ENCODE data around the gene TMEM33. TPM values are rescaled to one million over a fixed set of nuclear protein-coding genes. Genes with fewer than 3 reads are reported as not detected.
A peak's percentile ranks its signal among the peaks of the same experiment; 100 is the strongest.

Gene TMEM33
- total RNA-seq, 1 experiment from 2014 or later = 163 TPM

GRCh38 chr4:41930139-41930831 is 4.9 kb upstream of the TMEM33 start:
- H3K79me2 ChIP-seq (ENCODE audit: low read length) = peaks cover 3% of the 10 kb centered on the region
- H3K4me3 ChIP-seq (ENCODE audit: low read length) = no peak overlapping the region
- no peaks in the 10 kb centered on the region for H3K9me3 ChIP-seq (ENCODE audit: low read length)
- peaks cover 14% of the 10 kb centered on the region for H3K4me1 ChIP-seq (ENCODE audit: low read length)
- no peaks in the 10 kb centered on the region for H3K36me3 ChIP-seq (ENCODE audit: insufficient read depth, low read length)
- H4K20me1 ChIP-seq (ENCODE audit: insufficient read depth, low read depth, low read length) = no peaks in the 10 kb centered on the region
- no peak overlapping the region for H3K9ac ChIP-seq (ENCODE audit: low read length)
- H3K9me2 ChIP-seq (replicated peaks; ENCODE audit: insufficient read depth, low read length) = peaks cover 7% of the 10 kb centered on the region; the same call in 1 of the 2 replicates
- H3K27ac ChIP-seq (ENCODE audit: low read length) = no peak overlapping the region
- H2AFZ ChIP-seq (ENCODE audit: low read length) = no peak overlapping the region
- H3K27me3 ChIP-seq (ENCODE audit: low read length) = no peaks in the 10 kb centered on the region
- peak; percentile 19 for DNase-seq
- H3K4me2 ChIP-seq (ENCODE audit: low read depth, low read length, poor library complexity, severe bottlenecking) = no peak overlapping the region

GRCh38 chr4:41932988-41933387 is 2.2 kb upstream of the TMEM33 start:
- H3K27me3 ChIP-seq (ENCODE audit: low read length) = no peaks in the 10 kb centered on the region
- H3K9ac ChIP-seq (ENCODE audit: low read length) = no peak overlapping the region
- H3K4me1 ChIP-seq (ENCODE audit: low read length) = peaks cover 35% of the 10 kb centered on the region
- no peak overlapping the region for H3K4me3 ChIP-seq (ENCODE audit: low read length)
- H4K20me1 ChIP-seq (ENCODE audit: insufficient read depth, low read depth, low read length) = peaks cover 6% of the 10 kb centered on the region; the same call in 1 of the 2 replicates
- no peak overlapping the region for H3K4me2 ChIP-seq (ENCODE audit: low read depth, low read length, poor library complexity, severe bottlenecking)
- H3K79me2 ChIP-seq (ENCODE audit: low read length) = peaks cover 30% of the 10 kb centered on the region
- H3K36me3 ChIP-seq (ENCODE audit: insufficient read depth, low read length) = peaks cover 12% of the 10 kb centered on the region
- H2AFZ ChIP-seq (ENCODE audit: low read length) = no peak overlapping the region
- peaks cover 7% of the 10 kb centered on the region; the same call in 1 of the 2 replicates for H3K9me2 ChIP-seq (replicated peaks; ENCODE audit: insufficient read depth, low read length)
- no peak for DNase-seq
- H3K9me3 ChIP-seq (ENCODE audit: low read length) = no peaks in the 10 kb centered on the region
- H3K27ac ChIP-seq (ENCODE audit: low read length) = no peak overlapping the region

GRCh38 chr4:41933997-41934503 is 1.2 kb upstream of the TMEM33 start:
- Histone ChIP-seq H3K4me3 (ENCODE audit: low read length) (peak overlapping the region; percentile 99; the same call in 1 of the 2 replicates), H3K9ac (ENCODE audit: low read length) (no peak overlapping the region), H3K4me2 (ENCODE audit: low read depth, low read length, poor library complexity, severe bottlenecking) (peak overlapping the region; percentile 98)

GRCh38 chr4:41934514-41934900 is 722 bp upstream of the TMEM33 start:
- Histone ChIP-seq H3K4me2 (ENCODE audit: low read depth, low read length, poor library complexity, severe bottlenecking) (peak overlapping the region; percentile 98), H3K4me3 (ENCODE audit: low read length) (peak overlapping the region; percentile 99), H3K27ac (ENCODE audit: low read length) (no peak overlapping the region), H2AFZ (ENCODE audit: low read length) (peak overlapping the region; percentile 96), H3K9me3 (ENCODE audit: low read length) (no peaks in the 10 kb centered on the region), H3K79me2 (ENCODE audit: low read length) (peaks cover 46% of the 10 kb centered on the region), H3K4me1 (ENCODE audit: low read length) (peaks cover 43% of the 10 kb centered on the region), H3K9me2 (replicated peaks; ENCODE audit: insufficient read depth, low read length) (peaks cover 7% of the 10 kb centered on the region; the same call in 1 of the 2 replicates), H3K36me3 (ENCODE audit: insufficient read depth, low read length) (peaks cover 26% of the 10 kb centered on the region), H4K20me1 (ENCODE audit: insufficient read depth, low read depth, low read length) (peaks cover 6% of the 10 kb centered on the region; the same call in 1 of the 2 replicates), H3K9ac (ENCODE audit: low read length) (0 out of 2 replicates have a peak overlapping the region, but pooled peaks have one; percentile 18), H3K27me3 (ENCODE audit: low read length) (no peaks in the 10 kb centered on the region)
- DNase-seq = no peak

More at GRCh38 chr4:41933997-41934503, 1.2 kb upstream of the TMEM33 start:
- H2AFZ ChIP-seq (ENCODE audit: low read length) = peak overlapping the region; percentile 96; the same call in 1 of the 2 replicates
- H3K36me3 ChIP-seq (ENCODE audit: insufficient read depth, low read length) = peaks cover 21% of the 10 kb centered on the region
- H4K20me1 ChIP-seq (ENCODE audit: insufficient read depth, low read depth, low read length) = peaks cover 6% of the 10 kb centered on the region; the same call in 1 of the 2 replicates
- no peaks in the 10 kb centered on the region for H3K9me3 ChIP-seq (ENCODE audit: low read length)
- DNase-seq = no peak
- no peaks in the 10 kb centered on the region for H3K27me3 ChIP-seq (ENCODE audit: low read length)
- no peak overlapping the region for H3K27ac ChIP-seq (ENCODE audit: low read length)
- H3K9me2 ChIP-seq (replicated peaks; ENCODE audit: insufficient read depth, low read length) = peaks cover 7% of the 10 kb centered on the region; the same call in 1 of the 2 replicates
- H3K79me2 ChIP-seq (ENCODE audit: low read length) = peaks cover 41% of the 10 kb centered on the region
- peaks cover 42% of the 10 kb centered on the region for H3K4me1 ChIP-seq (ENCODE audit: low read length)

- H3K36me3 ChIP-seq (ENCODE audit: insufficient read depth, low read length) = peaks cover 34% of the 10 kb centered on the region
- no peaks in the 10 kb centered on the region for H3K27me3 ChIP-seq (ENCODE audit: low read length)
- peaks cover 7% of the 10 kb centered on the region; the same call in 1 of the 2 replicates for H3K9me2 ChIP-seq (replicated peaks; ENCODE audit: insufficient read depth, low read length)
- peak overlapping the region; percentile 99 for H3K4me3 ChIP-seq (ENCODE audit: low read length)
- H4K20me1 ChIP-seq (ENCODE audit: insufficient read depth, low read depth, low read length) = peaks cover 6% of the 10 kb centered on the region; the same call in 1 of the 2 replicates
- peak overlapping the region; percentile 96; the same call in 1 of the 2 replicates for H2AFZ ChIP-seq (ENCODE audit: low read length)
- no peaks in the 10 kb centered on the region for H3K9me3 ChIP-seq (ENCODE audit: low read length)
- peak overlapping the region; percentile 98 for H3K4me2 ChIP-seq (ENCODE audit: low read depth, low read length, poor library complexity, severe bottlenecking)
- H3K4me1 ChIP-seq (ENCODE audit: low read length) = peaks cover 46% of the 10 kb centered on the region
- peaks cover 55% of the 10 kb centered on the region for H3K79me2 ChIP-seq (ENCODE audit: low read length)
- DNase-seq = peak; percentile 77
- peak overlapping the region; percentile 99 for H3K9ac ChIP-seq (ENCODE audit: low read length)
- H3K27ac ChIP-seq (ENCODE audit: low read length) = peak overlapping the region; percentile 61; the same call in 1 of the 2 replicates
These were observed 408 bp downstream of the TMEM33 start for GRCh38 chr4:41935652-41936021.

- Histone ChIP-seq H3K27me3 (ENCODE audit: low read length) (no peaks in the 10 kb centered on the region), H4K20me1 (ENCODE audit: insufficient read depth, low read depth, low read length) (peaks cover 12% of the 10 kb centered on the region), H3K4me2 (ENCODE audit: low read depth, low read length, poor library complexity, severe bottlenecking) (no peak overlapping the region), H3K27ac (ENCODE audit: low read length) (no peak overlapping the region), H3K9ac (ENCODE audit: low read length) (no peak overlapping the region), H3K79me2 (ENCODE audit: low read length) (peaks cover 89% of the 10 kb centered on the region), H3K36me3 (ENCODE audit: insufficient read depth, low read length) (peaks cover 60% of the 10 kb centered on the region), H3K9me2 (replicated peaks; ENCODE audit: insufficient read depth, low read length) (peaks cover 5% of the 10 kb centered on the region; the same call in 1 of the 2 replicates), H3K4me3 (ENCODE audit: low read length) (no peak overlapping the region), H3K4me1 (ENCODE audit: low read length) (peaks cover 43% of the 10 kb centered on the region), H3K9me3 (ENCODE audit: low read length) (no peaks in the 10 kb centered on the region), H2AFZ (ENCODE audit: low read length) (no peak overlapping the region)
- DNase-seq = no peak
These were observed 3.9 kb downstream of the TMEM33 start for GRCh38 chr4:41939016-41939626.

GRCh38 chr4:41940834-41941233 is 5.6 kb downstream of the TMEM33 start:
- H3K4me2 ChIP-seq (ENCODE audit: low read depth, low read length, poor library complexity, severe bottlenecking) = no peak overlapping the region
- H3K9me3 ChIP-seq (ENCODE audit: low read length) = no peaks in the 10 kb centered on the region
- DNase-seq = no peak
- no peaks in the 10 kb centered on the region for H3K9me2 ChIP-seq (replicated peaks; ENCODE audit: insufficient read depth, low read length)
- H3K27ac ChIP-seq (ENCODE audit: low read length) = no peak overlapping the region
- peaks cover 93% of the 10 kb centered on the region for H3K79me2 ChIP-seq (ENCODE audit: low read length)
- H4K20me1 ChIP-seq (ENCODE audit: insufficient read depth, low read depth, low read length) = peaks cover 12% of the 10 kb centered on the region
- no peak overlapping the region for H3K4me3 ChIP-seq (ENCODE audit: low read length)
- H3K27me3 ChIP-seq (ENCODE audit: low read length) = no peaks in the 10 kb centered on the region
- H2AFZ ChIP-seq (ENCODE audit: low read length) = no peak overlapping the region
- peaks cover 37% of the 10 kb centered on the region for H3K4me1 ChIP-seq (ENCODE audit: low read length)
- peaks cover 72% of the 10 kb centered on the region for H3K36me3 ChIP-seq (ENCODE audit: insufficient read depth, low read length)
- no peak overlapping the region for H3K9ac ChIP-seq (ENCODE audit: low read length)

DNA sequence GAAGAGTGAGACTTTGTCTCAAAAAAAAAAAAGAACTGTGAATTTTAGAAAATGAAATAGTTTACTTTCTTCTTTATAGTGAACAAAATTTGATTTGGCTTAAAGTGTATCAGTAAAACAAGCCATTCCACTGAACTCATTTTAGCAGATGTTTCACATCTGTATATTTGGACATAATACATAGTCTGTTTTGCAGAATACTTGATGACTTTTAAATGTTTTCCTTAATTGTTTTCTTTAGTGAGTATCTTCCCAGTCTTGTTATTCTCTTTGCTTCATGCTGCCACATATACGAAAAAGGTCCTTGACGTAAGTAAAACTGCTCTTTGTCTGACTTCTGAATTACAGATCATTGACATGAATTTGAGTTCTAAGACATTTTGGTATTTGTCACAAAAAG is 8.3 kb downstream of the TMEM33 start:
- no peak overlapping the region for H3K4me3 ChIP-seq (ENCODE audit: low read length)
- no peaks in the 10 kb centered on the region for H3K9me2 ChIP-seq (replicated peaks; ENCODE audit: insufficient read depth, low read length)
- no peak overlapping the region for H2AFZ ChIP-seq (ENCODE audit: low read length)
- peaks cover 87% of the 10 kb centered on the region for H3K79me2 ChIP-seq (ENCODE audit: low read length)
- peaks cover 11% of the 10 kb centered on the region; the same call in 1 of the 2 replicates for H3K4me1 ChIP-seq (ENCODE audit: low read length)
- H3K4me2 ChIP-seq (ENCODE audit: low read depth, low read length, poor library complexity, severe bottlenecking) = no peak overlapping the region
- no peaks in the 10 kb centered on the region for H3K27me3 ChIP-seq (ENCODE audit: low read length)
- H3K9me3 ChIP-seq (ENCODE audit: low read length) = no peaks in the 10 kb centered on the region
- H3K36me3 ChIP-seq (ENCODE audit: insufficient read depth, low read length) = peaks cover 79% of the 10 kb centered on the region
- H3K27ac ChIP-seq (ENCODE audit: low read length) = no peak overlapping the region
- H3K9ac ChIP-seq (ENCODE audit: low read length) = no peak overlapping the region
- H4K20me1 ChIP-seq (ENCODE audit: insufficient read depth, low read depth, low read length) = peaks cover 6% of the 10 kb centered on the region; the same call in 1 of the 2 replicates
- DNase-seq = no peak
